GM18505 (cell line): ENCODE results near the gene CCIN.

ENCODE experiments used
- ATAC-seq: cut with Tn5 transposase; IDR thresholded peaks from one replicate; pipeline ENCODE4 v1.9.1; 2021; ENCODE audit not compliant: unreplicated experiment
- POLR2A ChIP-seq: IDR thresholded peaks from 4 replicates; pipeline ENCODE4 v1.6.1; 2011; ENCODE audit warnings: borderline replicate concordance; ENCODE audit not compliant: insufficient read depth, insufficient read length; ENCODE audit errors: extremely low read depth

The CCIN gene

GRCh38 chr9:36144309-36145232 lies 24.6 kb upstream of the CCIN start:
- no peak for ATAC-seq
- no peak for TF ChIP-seq POLR2A

GRCh38 chr9:36145970-36146369 lies 23.2 kb upstream of the CCIN start:
- TF ChIP-seq POLR2A, result no peak
- no peak for ATAC-seq

- TF ChIP-seq POLR2A, result no peak
- ATAC-seq, result no peak
These were observed 22.5 kb upstream of the CCIN start for GRCh38 chr9:36146651-36147050.

- ATAC-seq, result no peak
- no peak for TF ChIP-seq POLR2A
These were observed 21.6 kb upstream of the CCIN start for GRCh38 chr9:36147441-36148175.

- no peak for TF ChIP-seq POLR2A
- ATAC-seq, result no peak
These were observed 20.7 kb upstream of the CCIN start for GRCh38 chr9:36148311-36149051.

- no peak for TF ChIP-seq POLR2A
- no peak for ATAC-seq
These were observed 20.0 kb upstream of the CCIN start for GRCh38 chr9:36149197-36149596.

- no peak for TF ChIP-seq POLR2A
- no peak for ATAC-seq
These were observed 18.4 kb upstream of the CCIN start for GRCh38 chr9:36150574-36151315.

GRCh38 chr9:36151316-36152210 lies 17.6 kb upstream of the CCIN start:
- peak; percentile 78 for ATAC-seq
- peak; percentile 56 for TF ChIP-seq POLR2A

GRCh38 chr9:36152741-36153438 lies 16.3 kb upstream of the CCIN start:
- no peak for TF ChIP-seq POLR2A
- no peak for ATAC-seq

GRCh38 chr9:36153746-36154145 lies 15.4 kb upstream of the CCIN start:
- TF ChIP-seq POLR2A, result no peak
- no peak for ATAC-seq

GRCh38 chr9:36154331-36154952 lies 14.7 kb upstream of the CCIN start:
- TF ChIP-seq POLR2A, result no peak
- no peak for ATAC-seq
